ENCODE results near the gene MBD3L2B. TPM values are rescaled to one million over a fixed set of nuclear protein-coding genes. Genes with fewer than 3 reads are reported as not detected.

The MBD3L2B gene
- total RNA-seq = not detected

DNA sequence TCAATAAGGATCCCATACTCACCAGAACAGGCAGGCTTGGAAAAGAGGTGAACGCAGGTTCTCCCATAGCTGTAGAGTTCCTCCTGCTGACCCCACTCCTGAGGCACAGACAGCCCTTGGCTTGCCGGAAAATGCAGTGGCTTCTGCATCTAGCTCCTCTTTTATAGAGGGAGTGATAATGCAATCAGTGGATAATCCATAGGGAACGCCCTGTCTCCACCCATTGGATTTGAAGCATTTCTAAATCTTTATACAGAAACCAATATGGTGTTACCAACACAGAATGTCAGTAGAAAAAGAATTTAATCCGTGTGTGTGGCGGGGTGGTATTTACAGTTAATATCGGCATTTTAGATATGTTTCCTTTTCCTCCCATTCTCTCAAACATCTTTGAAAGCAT is at the start of gene MBD3L2B:
MBD3L2B (minus strand) TSS at position 101 of the 400 bp plus-strand sequence; CDS start at position 67, 34 bp downstream.

DNA sequence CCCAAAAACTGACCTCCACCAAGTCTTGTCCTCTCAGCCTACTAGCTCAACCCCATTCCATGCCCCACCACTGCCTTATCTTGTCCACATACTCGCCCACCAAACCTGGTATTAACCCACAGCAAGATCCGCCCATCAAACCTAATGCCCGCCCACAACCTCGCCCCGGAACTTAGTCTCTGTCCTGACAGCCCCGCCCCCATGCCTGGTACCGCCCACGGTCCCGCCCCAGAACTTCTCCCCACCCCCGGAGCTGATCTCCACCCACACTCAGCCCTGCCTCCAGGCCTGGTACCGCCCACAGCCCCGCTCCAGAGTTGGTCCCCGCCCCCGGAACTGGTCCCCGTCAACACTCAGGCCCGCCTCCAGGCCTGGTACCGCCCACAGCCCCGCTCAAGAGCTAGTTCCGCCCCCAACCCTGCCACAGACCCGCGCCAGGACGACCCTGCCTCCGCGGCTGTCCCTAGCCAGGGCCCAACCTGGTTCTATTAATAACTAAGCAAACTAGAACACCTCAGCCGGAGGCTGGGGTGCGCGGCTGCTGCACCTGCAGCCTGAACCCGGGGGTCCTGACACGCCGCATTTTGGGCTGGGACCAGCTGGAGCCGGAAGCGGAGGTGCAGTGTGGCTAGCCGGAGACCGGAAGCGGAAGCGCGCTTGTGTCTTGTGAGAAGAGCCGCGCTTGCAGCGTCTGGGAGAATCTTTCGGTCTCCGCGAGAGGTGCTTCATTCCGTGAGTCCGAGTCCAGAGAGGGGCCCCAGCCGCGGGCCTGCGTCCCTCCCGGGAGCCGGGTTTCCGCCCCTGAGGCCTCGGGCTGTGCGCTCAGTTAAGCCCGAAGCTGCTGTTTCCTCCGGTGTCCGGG is 48.0 kb upstream of the MBD3L2B start, which contains the start of gene ZNF557:
ZNF557 (plus strand) TSS at position 662 of the 862 bp plus-strand sequence. CDS start 5,372 bp downstream, outside the sequence.

DNA sequence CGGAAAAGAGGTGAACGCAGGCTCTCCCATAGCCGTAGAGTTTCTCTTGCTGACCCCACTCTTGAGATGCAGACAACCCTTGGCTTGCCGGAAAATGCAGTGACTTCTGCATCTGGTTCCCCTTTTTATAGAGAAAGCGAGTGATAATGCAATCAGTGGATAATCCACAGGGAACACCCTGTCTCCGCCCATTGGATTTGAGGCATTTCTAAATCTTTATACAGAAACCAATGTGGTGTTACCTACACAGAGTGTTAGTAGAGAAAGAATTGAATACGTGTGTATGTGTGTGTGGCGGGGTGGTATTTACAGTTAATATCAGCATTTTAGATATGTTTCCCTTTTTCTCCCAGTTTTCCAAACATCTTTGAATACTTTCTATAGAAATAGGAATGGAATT is 37.3 kb upstream of the MBD3L2B start, which contains the start of gene MBD3L3:
MBD3L3 (minus strand) TSS at position 101 of the 400 bp plus-strand sequence; CDS start at position 30, 71 bp downstream.

DNA sequence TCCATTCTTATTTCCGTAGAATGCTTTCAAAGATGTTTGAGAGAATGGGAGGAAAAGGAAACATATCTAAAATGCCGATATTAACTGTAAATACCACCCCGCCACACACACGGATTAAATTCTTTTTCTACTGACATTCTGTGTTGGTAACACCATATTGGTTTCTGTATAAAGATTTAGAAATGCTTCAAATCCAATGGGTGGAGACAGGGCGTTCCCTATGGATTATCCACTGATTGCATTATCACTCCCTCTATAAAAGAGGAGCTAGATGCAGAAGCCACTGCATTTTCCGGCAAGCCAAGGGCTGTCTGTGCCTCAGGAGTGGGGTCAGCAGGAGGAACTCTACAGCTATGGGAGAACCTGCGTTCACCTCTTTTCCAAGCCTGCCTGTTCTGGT is 27.8 kb upstream of the MBD3L2B start, which contains the start of gene MBD3L2:
MBD3L2 (plus strand) TSS at position 301 of the 400 bp plus-strand sequence; CDS start at position 354, 53 bp downstream.

DNA sequence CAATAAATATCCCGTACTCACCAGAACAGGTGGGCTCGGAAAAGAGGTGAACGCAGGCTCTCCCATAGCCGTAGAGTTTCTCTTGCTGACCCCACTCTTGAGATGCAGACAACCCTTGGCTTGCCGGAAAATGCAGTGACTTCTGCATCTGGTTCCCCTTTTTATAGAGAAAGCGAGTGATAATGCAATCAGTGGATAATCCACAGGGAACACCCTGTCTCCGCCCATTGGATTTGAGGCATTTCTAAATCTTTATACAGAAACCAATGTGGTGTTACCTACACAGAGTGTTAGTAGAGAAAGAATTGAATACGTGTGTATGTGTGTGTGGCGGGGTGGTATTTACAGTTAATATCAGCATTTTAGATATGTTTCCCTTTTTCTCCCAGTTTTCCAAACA is 18.8 kb upstream of the MBD3L2B start, which contains the start of gene MBD3L4:
MBD3L4 (minus strand) TSS at position 101 of the 400 bp plus-strand sequence; CDS start at position 66, 35 bp downstream.

DNA sequence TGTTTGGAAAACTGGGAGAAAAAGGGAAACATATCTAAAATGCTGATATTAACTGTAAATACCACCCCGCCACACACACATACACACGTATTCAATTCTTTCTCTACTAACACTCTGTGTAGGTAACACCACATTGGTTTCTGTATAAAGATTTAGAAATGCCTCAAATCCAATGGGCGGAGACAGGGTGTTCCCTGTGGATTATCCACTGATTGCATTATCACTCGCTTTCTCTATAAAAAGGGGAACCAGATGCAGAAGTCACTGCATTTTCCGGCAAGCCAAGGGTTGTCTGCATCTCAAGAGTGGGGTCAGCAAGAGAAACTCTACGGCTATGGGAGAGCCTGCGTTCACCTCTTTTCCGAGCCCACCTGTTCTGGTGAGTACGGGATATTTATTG is 9.0 kb upstream of the MBD3L2B start, which contains the start of gene MBD3L5:
MBD3L5 (plus strand) TSS at position 301 of the 400 bp plus-strand sequence; CDS start at position 335, 34 bp downstream.

Other genes with a start within 250 kb of the MBD3L2B start
- 5.1 TPM for gene VAV1, start 248.7 kb downstream of the MBD3L2B start, total RNA-seq
- 0.23 TPM for gene ADGRE1, start 133.9 kb downstream of the MBD3L2B start, total RNA-seq
- gene MBD3L5, start 9.1 kb upstream of the MBD3L2B start, total RNA-seq = not detected
- gene MBD3L4, start 18.7 kb upstream of the MBD3L2B start, total RNA-seq = not detected
- gene MBD3L2, start 27.9 kb upstream of the MBD3L2B start, total RNA-seq = not detected
- not detected for gene MBD3L3, start 37.2 kb upstream of the MBD3L2B start, total RNA-seq
- 29.1 TPM for gene ZNF557, start 48.3 kb upstream of the MBD3L2B start, total RNA-seq

Data from diencephalon (tissue), 1 donor.